ENCODE results near the gene PCDH15. TPM values are rescaled to one million over a fixed set of nuclear protein-coding genes. Genes with fewer than 3 reads are reported as not detected.

The PCDH15 gene
- total and polyA plus RNA-seq, 2 of the 4 experiments (the other 2 are of a cell fraction): not detected

DNA sequence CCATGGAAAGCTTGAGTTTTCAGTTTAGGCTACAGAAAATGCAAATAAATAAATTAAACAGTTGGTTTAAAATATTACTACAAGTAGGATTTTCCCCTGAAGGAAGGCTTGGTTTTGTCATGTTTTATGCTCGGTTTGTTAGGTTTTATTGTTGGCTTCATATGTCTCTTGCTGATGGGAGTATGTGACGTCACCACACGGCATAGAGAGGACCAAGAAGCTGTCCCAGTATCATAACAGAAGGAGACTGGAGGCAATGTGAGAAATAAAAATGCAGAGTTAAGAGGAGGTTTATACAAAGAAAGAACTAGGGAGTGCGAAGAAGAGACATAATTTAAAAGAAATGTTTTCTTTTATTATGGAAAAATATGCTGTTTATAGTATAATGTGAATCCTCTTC is 24.4 kb downstream of the PCDH15 start:
- no peak overlapping the region for H3K4ac ChIP-seq (ENCODE audit: low read depth, low read length)
- CTCF ChIA-PET: no interaction called here
- H4K91ac ChIP-seq (ENCODE audit: insufficient read depth, low read depth, low read length): no peak overlapping the region
- POLR2A ChIA-PET (ENCODE audit: unreplicated experiment): no interaction called here
- H2BK120ac ChIP-seq (ENCODE audit: low read depth, low read length): no peak overlapping the region
- no peak overlapping the region for H2AK9ac ChIP-seq (replicated peaks; ENCODE audit: low read depth, low read length, poor library complexity)
- no peak overlapping the region for H3K23ac ChIP-seq (ENCODE audit: low read depth, low read length)
- no peak overlapping the region for H4K5ac ChIP-seq (ENCODE audit: low read depth, low read length)
- no peaks in the 10 kb centered on the region for H3K9me1 ChIP-seq (ENCODE audit: insufficient read depth, low read length)
- no peak overlapping the region for H3K9ac ChIP-seq (ENCODE audit: low read depth, low read length)
- no peak overlapping the region for H4K8ac ChIP-seq (ENCODE audit: low read depth in 2 of 2, low read length in 2 of 2)
- no peaks in the 10 kb centered on the region for H3K9me3 ChIP-seq (ENCODE audit: control insufficient read depth, insufficient read depth, low read length)
- no peak overlapping the region for H3K56ac ChIP-seq (ENCODE audit: extremely low read depth, insufficient read depth, low read length)
- dilution Hi-C loops (cut with HindIII; ENCODE audit: low sequenced_read_pairs, unreplicated experiment) (no loop called here), intact Hi-C loops (cut with micrococcal nuclease) (no loop called here), in situ Hi-C loops (cut with MboI; ENCODE audit: low sequenced_read_pairs) (no loop called here)
- H3K27me3 ChIP-seq (ENCODE audit: control insufficient read depth, insufficient read depth, low read length): no peaks in the 10 kb centered on the region
- H2AK5ac ChIP-seq (ENCODE audit: low read depth, low read length): no peak overlapping the region
- H2BK5ac ChIP-seq (ENCODE audit: low read depth, low read length, poor library complexity, severe bottlenecking): no peak overlapping the region
- ATAC-seq (ENCODE audit: low read depth) (no peak), DNase-seq (no peak)
- no peak overlapping the region for H3K27ac ChIP-seq (ENCODE audit: insufficient read depth, low read length)
- no TSS peak for BruUV-seq (replicated peaks)
- H3K4me1 ChIP-seq (ENCODE audit: control insufficient read depth, insufficient read depth, low read length): no peaks in the 10 kb centered on the region
- no peak for TF ChIP-seq RFX5 (IDR thresholded peaks at IDR 0.05; ENCODE audit: low read depth, low read length)
- no peak for TF ChIP-seq SMC3 (IDR thresholded peaks at IDR 0.05; ENCODE audit: low read depth, low read length)
- no peak for TF ChIP-seq MAZ (IDR thresholded peaks at IDR 0.05; ENCODE audit: borderline replicate concordance, low read depth, low read length)
- no peak for TF ChIP-seq BHLHE40 (IDR thresholded peaks at IDR 0.05; ENCODE audit: low read depth, low read length)
- TF ChIP-seq, protein P1, sequence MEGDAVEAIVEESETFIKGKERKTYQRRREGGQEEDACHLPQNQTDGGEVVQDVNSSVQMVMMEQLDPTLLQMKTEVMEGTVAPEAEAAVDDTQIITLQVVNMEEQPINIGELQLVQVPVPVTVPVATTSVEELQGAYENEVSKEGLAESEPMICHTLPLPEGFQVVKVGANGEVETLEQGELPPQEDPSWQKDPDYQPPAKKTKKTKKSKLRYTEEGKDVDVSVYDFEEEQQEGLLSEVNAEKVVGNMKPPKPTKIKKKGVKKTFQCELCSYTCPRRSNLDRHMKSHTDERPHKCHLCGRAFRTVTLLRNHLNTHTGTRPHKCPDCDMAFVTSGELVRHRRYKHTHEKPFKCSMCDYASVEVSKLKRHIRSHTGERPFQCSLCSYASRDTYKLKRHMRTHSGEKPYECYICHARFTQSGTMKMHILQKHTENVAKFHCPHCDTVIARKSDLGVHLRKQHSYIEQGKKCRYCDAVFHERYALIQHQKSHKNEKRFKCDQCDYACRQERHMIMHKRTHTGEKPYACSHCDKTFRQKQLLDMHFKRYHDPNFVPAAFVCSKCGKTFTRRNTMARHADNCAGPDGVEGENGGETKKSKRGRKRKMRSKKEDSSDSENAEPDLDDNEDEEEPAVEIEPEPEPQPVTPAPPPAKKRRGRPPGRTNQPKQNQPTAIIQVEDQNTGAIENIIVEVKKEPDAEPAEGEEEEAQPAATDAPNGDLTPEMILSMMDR (conservative IDR thresholded peaks at IDR 0.05; ENCODE audit: low read depth, low read length): no peak
- no peak for TF ChIP-seq RAD21 (IDR thresholded peaks at IDR 0.05; ENCODE audit: low read length)
- TF ChIP-seq CEBPB (IDR thresholded peaks at IDR 0.05; ENCODE audit: low read depth, low read length): no peak
- no peak for TF ChIP-seq MAFK (IDR thresholded peaks at IDR 0.05; ENCODE audit: low read depth, low read length)
- no peak for TF ChIP-seq POLR2A (IDR thresholded peaks at IDR 0.05; ENCODE audit: low read depth, low read length)
- no peak for TF ChIP-seq MXI1 (IDR thresholded peaks at IDR 0.05; ENCODE audit: borderline replicate concordance, low read depth, low read length)
- TF ChIP-seq NFE2L2 (IDR thresholded peaks at IDR 0.05; ENCODE audit: low read depth, low read length): no peak
- TF ChIP-seq USF2 (IDR thresholded peaks at IDR 0.05; ENCODE audit: low read depth, low read length): no peak
- TF ChIP-seq CHD1 (IDR thresholded peaks at IDR 0.05; ENCODE audit: low read depth, low read length): no peak
- TF ChIP-seq FOS (IDR thresholded peaks at IDR 0.05; ENCODE audit: low read depth, low read length): no peak
- no peak for TF ChIP-seq RCOR1 (IDR thresholded peaks at IDR 0.05; ENCODE audit: insufficient replicate concordance, low read length)
- TF ChIP-seq ELK1 (IDR thresholded peaks at IDR 0.05; ENCODE audit: borderline replicate concordance, low read depth, low read length): no peak
- H3K18ac ChIP-seq (ENCODE audit: low read depth, low read length): no peak overlapping the region
- H2AFZ ChIP-seq (replicated peaks; ENCODE audit: low read length, poor library complexity): no peak overlapping the region
- no peaks in the 10 kb centered on the region for H4K20me1 ChIP-seq (ENCODE audit: insufficient read depth, low read length)
- no peaks in the 10 kb centered on the region for H3K36me3 ChIP-seq (ENCODE audit: control insufficient read depth, insufficient read depth, low read length)
- WGBS, 2 experiments (ENCODE audit: extremely low coverage in 2 of 2, insufficient read length in 1 of 2): no CpG with 5 or more reads among the region's 4 CpGs
- H2BK15ac ChIP-seq (ENCODE audit: low read depth, low read length): no peak overlapping the region
- H2BK20ac ChIP-seq (ENCODE audit: low read depth, low read length): no peak overlapping the region
- no peak overlapping the region for H3K4me3 ChIP-seq (ENCODE audit: insufficient read depth, low read depth, low read length)
- no peak overlapping the region for H3K4me2 ChIP-seq (ENCODE audit: low read depth, low read length)
- no peak overlapping the region for H3K14ac ChIP-seq (replicated peaks; ENCODE audit: low read depth, low read length)
- no peaks in the 10 kb centered on the region for H3K79me1 ChIP-seq (ENCODE audit: low read depth in 1 of 2, low read length in 2 of 2)

All from IMR-90 (cell line).